Activated naive CD8-positive, alpha-beta T cell treated with anti-CD3 and anti-CD28 coated beads, Interleukin-2, amount 50 U/mL, for 16 hours (primary cell): ENCODE measurements around the gene HMGA1.

Experiments
- DNase-seq: peaks from one replicate; pipeline ENCODE4 v3.0.0-alpha.2; 2020; ENCODE audit warnings: low read depth, low spot score

The HMGA1 gene

GRCh38 chr6:34292954-34293353 lies 56.3 kb downstream of the HMGA1 start:
- no peak for DNase-seq

GRCh38 chr6:34295721-34296120 lies 59.0 kb downstream of the HMGA1 start:
- DNase-seq: no peak
